T-cell (primary cell): ENCODE data around the gene HLA-DRB1. TPM values are rescaled to one million over a fixed set of nuclear protein-coding genes. Genes with fewer than 3 reads are reported as not detected.

Source experiments
- ATAC-seq, 4 experiments: fragments of 200-7000 bp in 3 of 4; fragments of 150-1000 bp in 1 of 4; cut with Tn5 transposase; replicated peaks in 1 of 4; 1 replicate in 3 of 4; 2 replicates in 1 of 4; pipeline ENCODE4 v1.10.0; 2021; ENCODE audit warnings: moderate library complexity in 3 of 4, mild to moderate bottlenecking in 2 of 4, moderate number of reproducible peaks in 1 of 4
- CTCF ChIA-PET, 2 donors: fragments of 300-600 bp; sonication (Branson Sonifier 250); formaldehyde crosslinking; loops; one replicate each; lab custom pipeline; 2022; ENCODE audit warnings: antibody characterized with exemption in 2 of 2; lab: Charles Lee
- POLR2A ChIA-PET, 2 donors: fragments of 300-600 bp; sonication (Branson Sonifier 250); formaldehyde crosslinking; loops; one replicate each; lab custom pipeline; 2022; ENCODE audit warnings: antibody characterized with exemption in 2 of 2; lab: Charles Lee
- DNase-seq, 35 experiments: peaks; one replicate each; pipeline versions ENCODE4 v3.0.0 to v3.0.0-alpha.2; 2013 to 2023
- H3K27ac ChIP-seq: one replicate; pipeline ENCODE4 v1.5.1; 2013; ENCODE audit warnings: low read length
- H3K27me3 ChIP-seq, 2 experiments: replicated peaks in 1 of 2; 1 replicate in 1 of 2; 2 replicates in 1 of 2; pipeline versions ENCODE4 v1.6.1 to v1.7.0; 2013; ENCODE audit warnings: low read length in 1 of 2, mixed read lengths in 1 of 2; ENCODE audit not compliant: control insufficient read depth in 2 of 2, insufficient read depth in 2 of 2; ENCODE audit errors: extremely low read depth in 1 of 2
- H3K36me3 ChIP-seq, 2 donors: 1 replicate in 1 of 2; 2 replicates in 1 of 2; pipeline versions ENCODE4 v1.6.1 to v1.7.0; 2013; ENCODE audit warnings: low read length in 1 of 2; ENCODE audit not compliant: control insufficient read depth in 2 of 2, insufficient read depth in 1 of 2; ENCODE audit errors: extremely low read depth in 1 of 2
- H3K4me1 ChIP-seq, 2 experiments: 1 replicate in 1 of 2; 2 replicates in 1 of 2; pipeline versions ENCODE4 v1.6.1 to v1.7.0; 2013; ENCODE audit warnings: low read length in 2 of 2, mixed read lengths in 1 of 2; ENCODE audit not compliant: insufficient read depth in 2 of 2, control insufficient read depth in 1 of 2; ENCODE audit errors: extremely low read depth in 1 of 2
- H3K4me3 ChIP-seq, 2 donors: 1 replicate in 1 of 2; 2 replicates in 1 of 2; pipeline versions ENCODE4 v1.5.1 to v1.7.0; 2013; ENCODE audit warnings: mild to moderate bottlenecking in 2 of 2, low read length in 1 of 2, moderate library complexity in 1 of 2; ENCODE audit not compliant: control insufficient read depth in 1 of 2; ENCODE audit errors: extremely low read depth in 1 of 2
- H3K9me3 ChIP-seq: 2 replicates; pipeline ENCODE4 v1.7.0; 2013
- H3K27ac Mint-ChIP-seq, 2 donors: one replicate each; pipeline ENCODE4 v1.8.0; 2020 to 2021; ENCODE audit warnings: mild to moderate bottlenecking in 2 of 2, mixed read lengths in 2 of 2
- H3K27me3 Mint-ChIP-seq, 2 donors: one replicate each; pipeline ENCODE4 v1.8.0; 2021 to 2022; ENCODE audit warnings: mixed read lengths in 2 of 2
- H3K36me3 Mint-ChIP-seq: one replicate; pipeline ENCODE4 v1.8.0; 2021; ENCODE audit warnings: mixed read lengths
- H3K4me1 Mint-ChIP-seq, 3 donors: one replicate each; pipeline ENCODE4 v1.8.0; 2020 to 2022; ENCODE audit warnings: mixed read lengths in 3 of 3, mild to moderate bottlenecking in 1 of 3
- H3K4me3 Mint-ChIP-seq, 3 donors: one replicate each; pipeline ENCODE4 v1.8.0; 2020 to 2022; ENCODE audit warnings: mild to moderate bottlenecking in 3 of 3, mixed read lengths in 3 of 3, moderate library complexity in 3 of 3
- H3K9me3 Mint-ChIP-seq, 3 donors: one replicate each; pipeline ENCODE4 v1.8.0; 2020 to 2022; ENCODE audit warnings: mixed read lengths in 3 of 3
- WGBS: methylation state at CpG from one replicate; pipeline ENCODE4 v1.1.5; 2013; ENCODE audit warnings: missing lambda C conversion rate; ENCODE audit not compliant: insufficient coverage; 5-methylcytosine and 5-hydroxymethylcytosine counted together
- total RNA-seq, 35 experiments: library from RNA in 6 of 35; stranded (reverse) in 6 of 35; fragments of 120-200 nt in 1 of 35; gene quantifications; one replicate each; pipeline versions ENCODE4 v1.2.1 to v1.2.4 and lab custom pipeline; 2013 to 2026

HLA-DRB1 gene
- total RNA-seq, 5 donors from 2014 or later (not counting 1 experiment from before 2014, with no cell fraction given): 23.4 to 44.1 (median 30.3) TPM

- ChIA-PET CTCF (interaction anchor here in 1 of 2 donors (0.6 to 1.7 kb wide), 9 partner anchors 42 to 171 kb away, joined by 3 to 15 read pairs (median 4); partner anchors contain the start of gene HLA-DQB1), POLR2A (interaction anchor here (0.5 to 1.0 kb wide), 6 partner anchors 13 to 701 kb away, joined by 3 to 5 read pairs (median 4); partner anchors contain the start of gene HLA-DQB1 (in 1 of the 2))
- Mint-ChIP-seq H3K36me3 (no peaks in the 10 kb centered on the region), H3K4me1 (peaks cover 37 to 59% (median 45%) of the 10 kb centered on the region in 3 donors), H3K27me3 (no peaks in the 10 kb centered on the region), H3K27ac (peak overlapping the region; percentile 71 to 94), H3K9me3 (peaks cover 0 to 4% (median 0%) of the 10 kb centered on the region in 3 donors), H3K4me3 (peak overlapping the region; percentile 1 to 66 (median 12))
- peak; percentile 79 to 86 (median 84) for ATAC-seq
- no CpG with 5 or more reads among the region's 1 CpG for WGBS
- Histone ChIP-seq H3K36me3 (no peaks in the 10 kb centered on the region), H3K4me3 (no peak overlapping the region), H3K27ac (peak overlapping the region; percentile 97), H3K27me3 (no peaks in the 10 kb centered on the region), H3K9me3 (no peaks in the 10 kb centered on the region), H3K4me1 (peaks cover 22 to 23% of the 10 kb centered on the region in 2 experiments)
- peak in 30 of 35 experiments; percentile 6 to 88 (median 35) for DNase-seq
Observed at GRCh38 chr6:32622545-32623401, 33.1 kb upstream of the HLA-DRB1 start.

GRCh38 chr6:32621372-32621771, 31.7 kb upstream of the HLA-DRB1 start:
- H3K4me3 Mint-ChIP-seq: no peak overlapping the region
- no peaks in the 10 kb centered on the region for H3K27me3 ChIP-seq
- H3K4me1 Mint-ChIP-seq: peaks cover 34 to 48% (median 39%) of the 10 kb centered on the region in 3 donors
- peaks cover 0 to 4% (median 3%) of the 10 kb centered on the region in 3 donors for H3K9me3 Mint-ChIP-seq
- WGBS: 100% methylated on average over 2 of the region's 3 CpGs
- H3K27me3 Mint-ChIP-seq: peaks cover 0 to 6% of the 10 kb centered on the region in 2 donors
- no peak overlapping the region for H3K27ac Mint-ChIP-seq
- no peak for ATAC-seq
- no peaks in the 10 kb centered on the region for H3K36me3 Mint-ChIP-seq
- no peak for DNase-seq
- no peak overlapping the region for H3K4me3 ChIP-seq
- H3K27ac ChIP-seq: peak overlapping the region; percentile 97
- peaks cover 18 to 22% of the 10 kb centered on the region in 2 experiments for H3K4me1 ChIP-seq
- POLR2A ChIA-PET: no interaction called here
- CTCF ChIA-PET: interaction anchor here in 1 of 2 donors (1.5 kb wide), 1 partner anchor 45 kb away, joined by 4 read pairs; the partner anchor contains the start of gene HLA-DQB1
- no peaks in the 10 kb centered on the region for H3K9me3 ChIP-seq
- H3K36me3 ChIP-seq: no peaks in the 10 kb centered on the region

GRCh38 chr6:32617751-32618150, 28.1 kb upstream of the HLA-DRB1 start:
- WGBS: 100% methylated on average over 1 of the region's 1 CpG
- H3K4me3 ChIP-seq: no peak overlapping the region
- H3K36me3 ChIP-seq: no peaks in the 10 kb centered on the region
- peaks cover 5 to 11% of the 10 kb centered on the region in 2 experiments for H3K4me1 ChIP-seq
- DNase-seq (no peak), ATAC-seq (no peak)
- CTCF ChIA-PET: interaction anchor here in 1 of 2 donors (0.6 kb wide), 1 partner anchor 847 kb away, joined by 3 read pairs; no protein-coding TSS in a partner anchor
- no peaks in the 10 kb centered on the region for H3K9me3 ChIP-seq
- Mint-ChIP-seq H3K4me1 (peaks cover 10 to 34% (median 17%) of the 10 kb centered on the region in 3 donors), H3K27me3 (peaks cover 0 to 6% of the 10 kb centered on the region in 2 donors), H3K36me3 (no peaks in the 10 kb centered on the region), H3K9me3 (peaks cover 0 to 4% (median 3%) of the 10 kb centered on the region in 3 donors), H3K27ac (peak overlapping the region in 1 of 2 donors; percentile 11), H3K4me3 (no peak overlapping the region)
- H3K27me3 ChIP-seq: no peaks in the 10 kb centered on the region
- POLR2A ChIA-PET: no interaction called here
- no peak overlapping the region for H3K27ac ChIP-seq

- no peak for ATAC-seq
- no peak overlapping the region for H3K27ac Mint-ChIP-seq
Observed at GRCh38 chr6:32615885-32616532, 26.4 kb upstream of the HLA-DRB1 start.

GRCh38 chr6:32614366-32615081, 24.9 kb upstream of the HLA-DRB1 start:
- H3K27me3 Mint-ChIP-seq: peaks cover 0 to 6% of the 10 kb centered on the region in 2 donors
- H3K4me3 Mint-ChIP-seq: no peak overlapping the region

More at GRCh38 chr6:32615885-32616532, 26.4 kb upstream of the HLA-DRB1 start:
- CTCF ChIA-PET: no interaction called here
- H3K27ac ChIP-seq: no peak overlapping the region
- no peaks in the 10 kb centered on the region for H3K36me3 ChIP-seq
- H3K27me3 Mint-ChIP-seq: peaks cover 0 to 6% of the 10 kb centered on the region in 2 donors
- WGBS: 50% methylated on average over 2 of the region's 3 CpGs
- no peak overlapping the region for H3K4me3 ChIP-seq
- peaks cover 0 to 4% (median 3%) of the 10 kb centered on the region in 3 donors for H3K9me3 Mint-ChIP-seq
- no peak overlapping the region for H3K4me3 Mint-ChIP-seq
- H3K4me1 ChIP-seq: no peaks in the 10 kb centered on the region
- no peaks in the 10 kb centered on the region for H3K36me3 Mint-ChIP-seq
- no peak for DNase-seq
- H3K4me1 Mint-ChIP-seq: peaks cover 0 to 22% (median 1%) of the 10 kb centered on the region in 3 donors
- H3K27me3 ChIP-seq: no peaks in the 10 kb centered on the region
- no peaks in the 10 kb centered on the region for H3K9me3 ChIP-seq
- POLR2A ChIA-PET: no interaction called here

More at GRCh38 chr6:32614366-32615081, 24.9 kb upstream of the HLA-DRB1 start:
- Histone ChIP-seq H3K4me3 (no peak overlapping the region), H3K27ac (no peak overlapping the region), H3K36me3 (no peaks in the 10 kb centered on the region), H3K27me3 (no peaks in the 10 kb centered on the region), H3K9me3 (no peaks in the 10 kb centered on the region), H3K4me1 (no peaks in the 10 kb centered on the region)
- CTCF ChIA-PET: no interaction called here
- WGBS: no CpG with 5 or more reads among the region's 1 CpG
- ATAC-seq (no peak), DNase-seq (no peak)
- POLR2A ChIA-PET: no interaction called here
- Mint-ChIP-seq H3K9me3 (peaks cover 0 to 4% (median 3%) of the 10 kb centered on the region in 3 donors), H3K27ac (no peak overlapping the region), H3K4me1 (peaks cover 0 to 22% (median 0%) of the 10 kb centered on the region in 3 donors), H3K36me3 (no peaks in the 10 kb centered on the region)
